Liver (tissue), 10 donors: ENCODE results near the gene POLR2H. TPM values are rescaled to one million over a fixed set of nuclear protein-coding genes. Genes with fewer than 3 reads are reported as not detected.

ENCODE experiments used
- DNase-seq: peaks from one replicate; pipeline ENCODE4 v3.0.0-alpha.2; 2017; ENCODE audit warnings: low spot score
- H3K27ac ChIP-seq, 2 donors: one replicate each; pipeline ENCODE4 v1.7.0; 2013; ENCODE audit warnings: inconsistent platforms in 2 of 2, low read length in 2 of 2, control low read depth in 1 of 2, low read depth in 1 of 2, mild to moderate bottlenecking in 1 of 2
- H3K27me3 ChIP-seq, 4 donors: one replicate each; pipeline versions ENCODE4 v1.6.1 to v1.7.0; 2013; ENCODE audit warnings: low read length in 3 of 4, inconsistent platforms in 1 of 4, mild to moderate bottlenecking in 1 of 4, moderate library complexity in 1 of 4; ENCODE audit not compliant: control insufficient read depth in 4 of 4, insufficient read depth in 4 of 4
- H3K36me3 ChIP-seq, 4 donors: one replicate each; pipeline versions ENCODE4 v1.6.1 to v1.7.0; 2013; ENCODE audit warnings: low read length in 3 of 4, mild to moderate bottlenecking in 3 of 4, low read depth in 1 of 4, moderate library complexity in 1 of 4; ENCODE audit not compliant: control insufficient read depth in 4 of 4, insufficient read depth in 3 of 4
- H3K4me1 ChIP-seq, 4 donors: one replicate each; pipeline versions ENCODE4 v1.6.1 to v1.7.0; 2013; ENCODE audit warnings: low read length in 3 of 4, mild to moderate bottlenecking in 3 of 4, moderate library complexity in 1 of 4; ENCODE audit not compliant: control insufficient read depth in 4 of 4, insufficient read depth in 4 of 4
- H3K4me3 ChIP-seq, 3 donors: one replicate each; pipeline versions ENCODE4 v1.6.1 to v1.7.0; 2013; ENCODE audit warnings: low read length in 3 of 3, control low read depth in 1 of 3, low read depth in 1 of 3, mild to moderate bottlenecking in 1 of 3
- H3K9ac ChIP-seq, 2 donors: one replicate each; pipeline ENCODE4 v1.7.0; 2013; ENCODE audit warnings: low read length in 2 of 2, mild to moderate bottlenecking in 2 of 2, moderate library complexity in 2 of 2, control low read depth in 1 of 2, low read depth in 1 of 2
- H3K9me3 ChIP-seq, 4 donors: one replicate each; pipeline versions ENCODE4 v1.6.1 to v1.7.0; 2013; ENCODE audit warnings: low read length in 3 of 4; ENCODE audit not compliant: control insufficient read depth in 4 of 4
- EGR1 ChIP-seq, 2 donors: IDR thresholded peaks; 2 replicates each; pipeline ENCODE4 v1.6.1; 2016 to 2018; ENCODE audit warnings: antibody characterized with exemption in 2 of 2, low read depth in 2 of 2
- FOXA1 ChIP-seq: IDR thresholded peaks from 2 replicates; pipeline ENCODE4 v1.6.1; 2016; ENCODE audit warnings: antibody characterized with exemption
- FOXA2 ChIP-seq: IDR thresholded peaks from 2 replicates; pipeline ENCODE4 v1.6.1; 2016; ENCODE audit warnings: antibody characterized with exemption
- GABPA ChIP-seq, 2 donors: IDR thresholded peaks in 1 of 2; conservative IDR thresholded peaks in 1 of 2; 2 replicates each; pipeline ENCODE4 v1.6.1; 2016; ENCODE audit warnings: antibody characterized with exemption in 2 of 2, mild to moderate bottlenecking in 1 of 2, moderate library complexity in 1 of 2
- HNF4A ChIP-seq, 2 donors: conservative IDR thresholded peaks; 2 replicates each; pipeline ENCODE4 v1.6.1; 2016; ENCODE audit warnings: antibody characterized with exemption in 2 of 2, mild to moderate bottlenecking in 2 of 2
- HNF4G ChIP-seq: IDR thresholded peaks from 2 replicates; pipeline ENCODE4 v1.6.1; 2016; ENCODE audit warnings: antibody characterized with exemption
- JUND ChIP-seq, 2 donors: IDR thresholded peaks; 2 replicates each; pipeline ENCODE4 v1.6.1; 2016; ENCODE audit warnings: antibody characterized with exemption in 2 of 2
- NR2F2 ChIP-seq: IDR thresholded peaks from 2 replicates; pipeline ENCODE4 v1.6.1; 2016; ENCODE audit warnings: antibody characterized with exemption
- RAD21 ChIP-seq, 2 donors: IDR thresholded peaks; 2 replicates each; pipeline ENCODE4 v1.6.1; 2016; ENCODE audit warnings: antibody characterized with exemption in 2 of 2, mild to moderate bottlenecking in 2 of 2
- RXRA ChIP-seq, 2 donors: IDR thresholded peaks; 2 replicates each; pipeline ENCODE4 v1.6.1; 2017 to 2018; ENCODE audit warnings: antibody characterized with exemption in 2 of 2, mild to moderate bottlenecking in 1 of 2
- SP1 ChIP-seq: IDR thresholded peaks from 2 replicates; pipeline ENCODE4 v1.6.1; 2018; ENCODE audit warnings: antibody characterized with exemption, mild to moderate bottlenecking
- TAF1 ChIP-seq: conservative IDR thresholded peaks from 2 replicates; pipeline ENCODE4 v1.6.1; 2016; ENCODE audit warnings: antibody characterized with exemption, mild to moderate bottlenecking
- YY1 ChIP-seq: IDR thresholded peaks from 2 replicates; pipeline ENCODE4 v1.6.1; 2016; ENCODE audit warnings: antibody characterized with exemption, mild to moderate bottlenecking
- WGBS: extraction: QIAGEN DNeasy Blood & Tissue Kit; methylation state at CpG from one replicate; pipeline ENCODE4 v1.1.7; 2013; 5-methylcytosine and 5-hydroxymethylcytosine counted together
- polyA plus RNA-seq, 2 donors: library from polyadenylated mRNA; stranded (reverse) in 1 of 2; unstranded in 1 of 2; fragments of 200-250 nt in 1 of 2; fragments of >200 nt in 1 of 2; fragmentation: Nextera tagmentation in 1 of 2; extraction: Ambion mirVana in 1 of 2; gene quantifications; one replicate each; pipeline versions ENCODE4 v1.2.1 to v1.2.3, GENCODE V29; 2013 to 2015
- small RNA-seq: library from RNA; depleted of rRNA; stranded (forward); fragments of <200 nt; gene quantifications from one replicate; pipeline ENCODE3, GENCODE V24; 2014
- total RNA-seq, 2 donors: library from RNA; depleted of rRNA; stranded (reverse); fragments of >200 nt; gene quantifications; one replicate each; pipeline ENCODE4 v1.2.3, GENCODE V29; 2014
- TF ChIP-seq, protein P1 (sequence below): IDR thresholded peaks from 2 replicates; pipeline ENCODE4 v1.6.1; 2016; ENCODE audit warnings: antibody characterized with exemption, mild to moderate bottlenecking
- TF ChIP-seq, protein P2 (sequence below): IDR thresholded peaks from 2 replicates; pipeline ENCODE4 v1.6.1; 2016; ENCODE audit warnings: antibody characterized with exemption
- TF ChIP-seq, protein P3 (sequence below): IDR thresholded peaks from 2 replicates; pipeline ENCODE4 v1.6.1; 2016; ENCODE audit warnings: antibody characterized with exemption
- TF ChIP-seq, protein P4 (sequence below): fragments of 150-350 bp; IDR thresholded peaks from 2 replicates; pipeline ENCODE4 v1.5.1; 2017; ENCODE audit warnings: improper control_type of control experiment, low read depth, low read length; ENCODE audit not compliant: missing input control
- TF ChIP-seq, protein P5 (sequence below): IDR thresholded peaks from 2 replicates; pipeline ENCODE4 v1.6.1; 2016; ENCODE audit warnings: antibody characterized with exemption
- donor health status: healthy.
- donor health status: healthy.
- donor health status: healthy.
- donor health status: healthy.
- donor health status: healthy.

The POLR2H gene
- total and polyA plus RNA-seq, 4 donors, result 25.7 to 55.7 (median 43.5) TPM

DNA sequence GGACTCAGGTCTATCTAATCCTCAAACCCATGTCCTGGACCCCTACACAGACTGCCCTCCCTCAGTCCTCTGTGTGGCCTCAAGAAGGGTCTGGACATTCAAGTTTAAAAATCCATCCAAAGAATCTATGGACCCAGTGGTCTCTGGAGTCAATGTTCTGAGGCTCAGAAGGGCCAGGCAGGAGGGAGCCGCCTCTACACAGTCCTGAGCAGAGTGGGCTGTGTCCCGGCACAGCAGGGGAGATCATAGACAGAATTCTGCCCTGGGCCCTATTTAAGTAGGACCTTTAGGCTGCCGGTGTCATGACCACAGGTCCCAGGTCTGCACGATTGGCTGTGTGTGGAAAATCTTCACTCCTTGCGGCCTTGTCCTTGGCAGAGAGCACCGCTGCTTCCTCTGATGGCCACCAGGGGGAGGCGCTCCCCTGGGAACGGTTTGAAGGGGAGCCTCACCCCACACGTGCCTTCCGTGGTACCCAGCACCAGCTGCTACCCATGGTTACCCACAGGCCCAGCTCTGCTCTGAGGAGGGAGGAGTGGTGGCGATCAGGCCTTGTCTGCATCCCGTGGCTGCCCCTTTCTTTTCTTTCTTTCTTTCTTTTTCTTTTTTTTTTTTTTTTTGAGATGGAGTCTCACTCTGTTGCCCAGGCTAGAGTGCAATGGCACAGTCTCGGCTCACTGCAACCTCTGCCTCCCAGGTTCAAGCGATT is 56.3 kb downstream of the POLR2H start:
- Histone ChIP-seq H3K4me1 (peaks cover 0 to 6% (median 2%) of the 10 kb centered on the region in 4 donors), H3K27me3 (no peaks in the 10 kb centered on the region), H3K4me3 (no peak overlapping the region), H3K9ac (no peak overlapping the region), H3K9me3 (peaks cover 0 to 3% (median 0%) of the 10 kb centered on the region in 4 donors), H3K27ac (no peak overlapping the region), H3K36me3 (no peaks in the 10 kb centered on the region)
- TF ChIP-seq, protein P1, sequence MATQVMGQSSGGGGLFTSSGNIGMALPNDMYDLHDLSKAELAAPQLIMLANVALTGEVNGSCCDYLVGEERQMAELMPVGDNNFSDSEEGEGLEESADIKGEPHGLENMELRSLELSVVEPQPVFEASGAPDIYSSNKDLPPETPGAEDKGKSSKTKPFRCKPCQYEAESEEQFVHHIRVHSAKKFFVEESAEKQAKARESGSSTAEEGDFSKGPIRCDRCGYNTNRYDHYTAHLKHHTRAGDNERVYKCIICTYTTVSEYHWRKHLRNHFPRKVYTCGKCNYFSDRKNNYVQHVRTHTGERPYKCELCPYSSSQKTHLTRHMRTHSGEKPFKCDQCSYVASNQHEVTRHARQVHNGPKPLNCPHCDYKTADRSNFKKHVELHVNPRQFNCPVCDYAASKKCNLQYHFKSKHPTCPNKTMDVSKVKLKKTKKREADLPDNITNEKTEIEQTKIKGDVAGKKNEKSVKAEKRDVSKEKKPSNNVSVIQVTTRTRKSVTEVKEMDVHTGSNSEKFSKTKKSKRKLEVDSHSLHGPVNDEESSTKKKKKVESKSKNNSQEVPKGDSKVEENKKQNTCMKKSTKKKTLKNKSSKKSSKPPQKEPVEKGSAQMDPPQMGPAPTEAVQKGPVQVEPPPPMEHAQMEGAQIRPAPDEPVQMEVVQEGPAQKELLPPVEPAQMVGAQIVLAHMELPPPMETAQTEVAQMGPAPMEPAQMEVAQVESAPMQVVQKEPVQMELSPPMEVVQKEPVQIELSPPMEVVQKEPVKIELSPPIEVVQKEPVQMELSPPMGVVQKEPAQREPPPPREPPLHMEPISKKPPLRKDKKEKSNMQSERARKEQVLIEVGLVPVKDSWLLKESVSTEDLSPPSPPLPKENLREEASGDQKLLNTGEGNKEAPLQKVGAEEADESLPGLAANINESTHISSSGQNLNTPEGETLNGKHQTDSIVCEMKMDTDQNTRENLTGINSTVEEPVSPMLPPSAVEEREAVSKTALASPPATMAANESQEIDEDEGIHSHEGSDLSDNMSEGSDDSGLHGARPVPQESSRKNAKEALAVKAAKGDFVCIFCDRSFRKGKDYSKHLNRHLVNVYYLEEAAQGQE, result no peak
- TF ChIP-seq TAF1 (no peak), JUND (IDR thresholded peaks at IDR 0.05) (no peak), NR2F2 (no peak), RAD21 (IDR thresholded peaks at IDR 0.05) (peak; percentile 77 to 90), GABPA (IDR thresholded peaks at IDR 0.05 in 1 of 2, conservative IDR thresholded peaks at IDR 0.05 in 1 of 2) (no peak), YY1 (no peak), EGR1 (IDR thresholded peaks at IDR 0.05; ENCODE audit: low read depth in 2 of 2) (no peak), FOXA1 (no peak), SP1 (no peak), FOXA2 (no peak), HNF4A (conservative IDR thresholded peaks at IDR 0.05) (no peak), HNF4G (no peak), RXRA (IDR thresholded peaks at IDR 0.05) (peak in 1 of 2 donors; percentile 17)
- TF ChIP-seq, protein P2, sequence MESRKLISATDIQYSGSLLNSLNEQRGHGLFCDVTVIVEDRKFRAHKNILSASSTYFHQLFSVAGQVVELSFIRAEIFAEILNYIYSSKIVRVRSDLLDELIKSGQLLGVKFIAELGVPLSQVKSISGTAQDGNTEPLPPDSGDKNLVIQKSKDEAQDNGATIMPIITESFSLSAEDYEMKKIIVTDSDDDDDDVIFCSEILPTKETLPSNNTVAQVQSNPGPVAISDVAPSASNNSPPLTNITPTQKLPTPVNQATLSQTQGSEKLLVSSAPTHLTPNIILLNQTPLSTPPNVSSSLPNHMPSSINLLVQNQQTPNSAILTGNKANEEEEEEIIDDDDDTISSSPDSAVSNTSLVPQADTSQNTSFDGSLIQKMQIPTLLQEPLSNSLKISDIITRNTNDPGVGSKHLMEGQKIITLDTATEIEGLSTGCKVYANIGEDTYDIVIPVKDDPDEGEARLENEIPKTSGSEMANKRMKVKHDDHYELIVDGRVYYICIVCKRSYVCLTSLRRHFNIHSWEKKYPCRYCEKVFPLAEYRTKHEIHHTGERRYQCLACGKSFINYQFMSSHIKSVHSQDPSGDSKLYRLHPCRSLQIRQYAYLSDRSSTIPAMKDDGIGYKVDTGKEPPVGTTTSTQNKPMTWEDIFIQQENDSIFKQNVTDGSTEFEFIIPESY, result no peak
- TF ChIP-seq, protein P3, sequence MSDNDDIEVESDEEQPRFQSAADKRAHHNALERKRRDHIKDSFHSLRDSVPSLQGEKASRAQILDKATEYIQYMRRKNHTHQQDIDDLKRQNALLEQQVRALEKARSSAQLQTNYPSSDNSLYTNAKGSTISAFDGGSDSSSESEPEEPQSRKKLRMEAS, result no peak
- TF ChIP-seq, protein P4, sequence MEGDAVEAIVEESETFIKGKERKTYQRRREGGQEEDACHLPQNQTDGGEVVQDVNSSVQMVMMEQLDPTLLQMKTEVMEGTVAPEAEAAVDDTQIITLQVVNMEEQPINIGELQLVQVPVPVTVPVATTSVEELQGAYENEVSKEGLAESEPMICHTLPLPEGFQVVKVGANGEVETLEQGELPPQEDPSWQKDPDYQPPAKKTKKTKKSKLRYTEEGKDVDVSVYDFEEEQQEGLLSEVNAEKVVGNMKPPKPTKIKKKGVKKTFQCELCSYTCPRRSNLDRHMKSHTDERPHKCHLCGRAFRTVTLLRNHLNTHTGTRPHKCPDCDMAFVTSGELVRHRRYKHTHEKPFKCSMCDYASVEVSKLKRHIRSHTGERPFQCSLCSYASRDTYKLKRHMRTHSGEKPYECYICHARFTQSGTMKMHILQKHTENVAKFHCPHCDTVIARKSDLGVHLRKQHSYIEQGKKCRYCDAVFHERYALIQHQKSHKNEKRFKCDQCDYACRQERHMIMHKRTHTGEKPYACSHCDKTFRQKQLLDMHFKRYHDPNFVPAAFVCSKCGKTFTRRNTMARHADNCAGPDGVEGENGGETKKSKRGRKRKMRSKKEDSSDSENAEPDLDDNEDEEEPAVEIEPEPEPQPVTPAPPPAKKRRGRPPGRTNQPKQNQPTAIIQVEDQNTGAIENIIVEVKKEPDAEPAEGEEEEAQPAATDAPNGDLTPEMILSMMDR, result peak; percentile 79
- TF ChIP-seq, protein P5, sequence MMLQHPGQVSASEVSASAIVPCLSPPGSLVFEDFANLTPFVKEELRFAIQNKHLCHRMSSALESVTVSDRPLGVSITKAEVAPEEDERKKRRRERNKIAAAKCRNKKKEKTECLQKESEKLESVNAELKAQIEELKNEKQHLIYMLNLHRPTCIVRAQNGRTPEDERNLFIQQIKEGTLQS, result no peak
- WGBS, result 49% methylated on average over 14 of the region's 14 CpGs
- DNase-seq, result peak; percentile 64

Small RNAs within 50 kb of the gene (small RNA-seq; reads per million reads assigned to genes)
- gene SNORD66, result 334 reads per million, percentile 99 among the genes with 10 or more reads in this experiment

Other genes with a start within 250 kb of the POLR2H start
- 10 to 100 TPM; 28.2 to 34.3 TPM for gene EIF2B5, start 226.4 kb upstream of the POLR2H start, total RNA-seq
- 10 to 100 TPM; 19.0 to 20.6 TPM for gene EIF2B5, start 226.4 kb upstream of the POLR2H start, polyA plus RNA-seq
- gene DVL3, start 206.3 kb upstream of the POLR2H start, total RNA-seq, result 10 to 100 TPM; 19.2 to 26.3 TPM
- 10 to 100 TPM in 1 of 2 donors, 1 to 10 TPM in 1; 8.6 to 15.7 TPM for gene DVL3, start 206.3 kb upstream of the POLR2H start, polyA plus RNA-seq
- 100 to 1,000 TPM; 114 to 200 TPM for gene AP2M1, start 186.9 kb upstream of the POLR2H start, total RNA-seq
- 100 to 1,000 TPM in 1 of 2 donors, 10 to 100 TPM in 1; 71.9 to 155 TPM for gene AP2M1, start 186.9 kb upstream of the POLR2H start, polyA plus RNA-seq
- 10 to 100 TPM; 28.1 to 59.2 TPM for gene ABCF3, start 175.5 kb upstream of the POLR2H start, total RNA-seq
- 10 to 100 TPM; 29.7 to 37.8 TPM for gene ABCF3, start 175.5 kb upstream of the POLR2H start, polyA plus RNA-seq
- gene VWA5B2, start 132.1 kb upstream of the POLR2H start, total RNA-seq, result under 1 TPM; under 0.01 to 0.14 TPM
- gene VWA5B2, start 132.1 kb upstream of the POLR2H start, polyA plus RNA-seq, result under 1 TPM in 1 of 2 donors, not detected in 1; 0.08 TPM
- 10 to 100 TPM; 27.7 to 64.5 TPM for gene ALG3, start 112.7 kb upstream of the POLR2H start, total RNA-seq
- gene ALG3, start 112.7 kb upstream of the POLR2H start, polyA plus RNA-seq, result 10 to 100 TPM; 64.4 to 78.6 TPM
- gene EEF1AKMT4, start 112.0 kb upstream of the POLR2H start, total RNA-seq, result 10 to 100 TPM in 1 of 2 donors, 1 to 10 TPM in 1; 2.1 to 11.0 TPM
- gene EEF1AKMT4, start 112.0 kb upstream of the POLR2H start, polyA plus RNA-seq, result 10 to 100 TPM; 10.6 to 13.9 TPM
- not detected for gene CAMK2N2, start 100.2 kb upstream of the POLR2H start, total RNA-seq
- under 1 TPM in 1 of 2 donors, not detected in 1; 0.61 TPM for gene CAMK2N2, start 100.2 kb upstream of the POLR2H start, polyA plus RNA-seq
- gene ECE2, start 85.7 kb upstream of the POLR2H start, total RNA-seq, result not detected
- not detected for gene ECE2, start 85.7 kb upstream of the POLR2H start, polyA plus RNA-seq
- 100 to 1,000 TPM; 200 to 213 TPM for gene PSMD2, start 62.5 kb upstream of the POLR2H start, total RNA-seq
- 100 to 1,000 TPM in 1 of 2 donors, 10 to 100 TPM in 1; 77.5 to 122 TPM for gene PSMD2, start 62.5 kb upstream of the POLR2H start, polyA plus RNA-seq
- gene EIF4G1, start 47.1 kb upstream of the POLR2H start, total RNA-seq, result 100 to 1,000 TPM; 162 to 329 TPM
- gene EIF4G1, start 47.1 kb upstream of the POLR2H start, polyA plus RNA-seq, result 100 to 1,000 TPM; 140 to 253 TPM
- gene FAM131A, start 24.1 kb upstream of the POLR2H start, total RNA-seq, result 1 to 10 TPM; 3.5 to 5.7 TPM
- 1 to 10 TPM in 1 of 2 donors, under 1 TPM in 1; 0.81 to 1.9 TPM for gene FAM131A, start 24.1 kb upstream of the POLR2H start, polyA plus RNA-seq
- 1 to 10 TPM; 3.6 to 3.9 TPM for gene CLCN2, start 105 bp upstream of the POLR2H start, total RNA-seq
- 1 to 10 TPM; 1.1 to 1.6 TPM for gene CLCN2, start 105 bp upstream of the POLR2H start, polyA plus RNA-seq
- 1 to 10 TPM; 3.9 to 6.0 TPM for gene THPO, start 16.5 kb downstream of the POLR2H start, total RNA-seq
- 10 to 100 TPM; 11.9 to 14.4 TPM for gene THPO, start 16.5 kb downstream of the POLR2H start, polyA plus RNA-seq
- gene CHRD, start 18.3 kb downstream of the POLR2H start, total RNA-seq, result 10 to 100 TPM; 21.7 to 66.4 TPM
- gene CHRD, start 18.3 kb downstream of the POLR2H start, polyA plus RNA-seq, result 10 to 100 TPM in 1 of 2 donors, 1 to 10 TPM in 1; 9.2 to 48.1 TPM
- gene EPHB3, start 200.1 kb downstream of the POLR2H start, total RNA-seq, result 1 to 10 TPM in 1 of 2 donors, under 1 TPM in 1; 0.84 to 1.8 TPM
- under 1 TPM; 0.14 to 0.51 TPM for gene EPHB3, start 200.1 kb downstream of the POLR2H start, polyA plus RNA-seq